Stimulated activated CD4-positive, alpha-beta T cell treated with anti-CD3 and anti-CD28 coated beads, TNF-alpha, amount 100 ng/mL, for 1 hour (primary cell): ENCODE data around the gene C14orf93.
"Not testable (repeated sequence)": the region's sequence is repeated elsewhere in the genome, so short reads cannot be mapped to it uniquely, and the experiment has no call there.

Source experiments
- DNase-seq, 3 donors: peaks; one replicate each; pipeline ENCODE4 v3.0.0-alpha.2; 2020; ENCODE audit warnings: low read depth in 3 of 3, low spot score in 1 of 3

C14orf93 gene

DNA sequence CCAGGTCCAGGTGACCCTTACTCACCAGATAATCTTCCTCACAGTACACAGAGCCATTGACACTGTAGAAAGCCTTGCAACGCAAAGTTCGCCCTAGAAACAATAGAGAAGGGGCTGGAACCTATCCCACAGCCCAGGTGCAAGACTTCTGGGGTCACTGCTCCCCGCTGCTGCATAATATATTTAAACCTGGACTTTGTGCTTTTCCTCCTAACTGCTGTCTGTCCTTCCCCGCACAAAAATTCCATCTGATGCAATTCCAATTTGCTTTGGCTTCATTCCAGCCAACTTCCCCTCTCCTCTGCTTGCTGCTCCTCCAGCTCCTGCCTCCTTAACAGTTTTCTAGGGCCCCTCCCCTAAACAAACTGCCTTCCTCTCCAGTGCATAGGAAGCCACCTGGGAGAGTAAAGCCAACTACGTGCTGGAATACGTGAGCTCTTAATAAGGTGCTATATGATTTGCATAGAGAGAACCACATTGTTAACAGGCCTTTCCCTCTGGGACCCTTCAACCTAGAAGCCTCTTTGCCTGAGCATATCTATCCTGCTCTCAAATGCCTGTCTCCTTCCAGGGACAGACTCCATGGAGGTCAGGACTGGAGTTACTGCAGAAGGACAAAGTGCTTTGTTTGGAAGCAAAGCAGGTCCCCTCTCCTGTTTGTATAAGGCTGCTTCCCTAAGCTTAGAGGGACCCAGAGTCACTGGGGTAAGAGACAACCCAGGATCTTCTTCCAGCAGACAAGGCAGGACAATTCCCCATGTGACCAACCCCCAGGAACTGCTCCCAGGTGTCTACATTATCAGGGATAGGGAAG lies 33.1 kb downstream of the C14orf93 start:
- DNase-seq = no peak

DNA sequence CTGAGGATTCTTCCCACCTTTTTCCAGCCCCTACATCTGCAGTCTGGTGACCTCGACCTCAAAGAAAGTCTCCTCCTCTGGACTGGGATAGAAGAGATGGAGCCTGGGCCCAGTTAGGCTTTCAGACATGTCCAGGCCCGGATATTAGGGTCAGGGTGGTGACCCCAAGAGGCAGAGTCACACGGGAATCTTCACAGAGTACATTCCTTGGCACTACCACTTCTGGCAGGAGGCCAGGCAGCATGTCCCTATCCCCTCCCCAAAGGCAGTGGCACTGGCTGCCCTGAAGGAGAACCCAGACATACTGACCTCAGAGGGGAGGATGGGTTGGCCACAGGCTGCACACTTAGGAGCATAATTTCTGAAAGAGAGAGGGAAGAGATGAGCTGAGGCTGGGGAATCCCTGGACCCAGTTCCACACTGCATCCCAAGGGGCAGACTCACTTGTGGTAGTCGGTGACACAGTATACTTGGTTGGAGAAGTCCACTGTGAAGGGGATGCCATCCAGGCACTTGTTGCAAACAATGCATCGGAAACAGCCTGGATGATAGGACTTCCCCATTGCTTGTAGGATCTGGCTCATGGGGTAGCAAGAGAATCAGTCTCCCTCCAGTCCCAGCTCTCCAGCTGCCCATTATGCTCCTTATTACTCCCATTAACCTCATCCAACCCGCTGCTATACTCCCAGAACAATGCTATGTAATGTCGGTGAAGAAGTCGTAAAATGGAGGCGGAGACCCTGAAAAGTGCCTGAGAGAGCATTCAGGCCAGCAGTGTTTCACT lies 35.2 kb downstream of the C14orf93 start:
- DNase-seq = no peak

DNA sequence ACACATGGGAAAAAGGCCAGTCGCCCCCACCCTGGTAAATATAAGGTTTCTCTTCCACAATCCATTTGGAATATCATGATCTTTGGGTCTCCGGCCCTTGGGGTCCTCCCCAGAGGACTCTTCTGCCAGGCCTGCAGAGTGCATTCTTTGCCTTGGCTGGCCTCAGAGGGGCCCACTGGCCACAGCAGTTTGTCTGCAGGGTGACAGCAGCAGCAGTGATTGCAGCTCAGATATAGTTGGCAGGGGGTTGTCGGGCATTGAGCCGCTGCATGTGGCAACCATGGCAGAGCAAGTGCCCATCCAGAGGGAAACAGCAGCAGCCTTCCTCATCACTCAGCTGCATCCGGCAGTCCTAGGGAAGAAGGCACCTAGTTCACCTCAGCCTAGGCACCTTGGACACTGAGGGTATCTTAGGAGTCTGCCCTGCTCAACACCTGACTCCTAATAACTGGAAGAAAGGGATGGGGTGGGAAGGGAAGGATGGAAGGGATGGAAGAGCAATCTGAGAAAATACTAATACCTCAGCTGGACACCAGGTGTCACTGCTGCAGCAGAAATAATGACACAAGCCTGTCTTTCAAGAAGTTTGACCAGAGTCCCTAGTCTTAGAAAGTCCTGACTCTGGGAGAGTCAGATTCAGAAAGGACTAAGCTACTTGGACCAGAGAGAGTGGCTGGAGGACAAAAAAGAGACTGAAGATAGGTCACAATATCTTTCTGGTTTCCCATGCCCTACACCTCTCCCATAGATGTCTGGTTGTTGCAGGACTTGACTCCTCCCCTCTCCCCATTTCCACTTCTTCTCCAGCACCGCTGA lies 36.5 kb downstream of the C14orf93 start:
- DNase-seq = no peak

DNA sequence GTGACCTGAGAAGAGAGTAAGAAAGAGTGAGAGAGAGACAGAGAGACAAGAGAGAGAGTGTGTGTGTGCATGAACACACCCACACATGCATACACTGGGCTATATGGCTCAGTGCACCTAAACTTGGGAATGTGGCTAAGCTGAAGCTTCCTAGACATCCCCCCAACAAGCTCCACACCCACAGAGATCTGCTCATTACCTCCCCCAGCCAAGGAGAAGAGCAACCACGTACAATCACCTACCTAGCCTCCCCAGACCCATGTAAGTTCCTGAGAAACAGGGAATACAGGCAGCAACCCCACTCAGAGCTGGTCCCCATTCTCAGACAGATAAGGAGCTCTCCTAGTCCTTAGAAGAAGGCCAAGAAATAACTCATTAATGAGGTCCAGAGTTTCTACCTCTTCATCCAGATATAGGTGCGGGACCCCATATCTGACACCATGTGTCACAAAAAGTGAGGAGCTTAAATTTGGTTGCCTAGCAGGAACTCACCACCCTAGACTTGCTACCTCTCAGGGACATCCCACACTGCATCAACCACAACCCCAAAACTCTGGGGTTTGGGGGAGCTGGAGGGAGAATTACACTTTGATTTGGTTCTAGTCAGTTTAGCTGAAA lies 37.5 kb downstream of the C14orf93 start:
- no peak for DNase-seq

DNA sequence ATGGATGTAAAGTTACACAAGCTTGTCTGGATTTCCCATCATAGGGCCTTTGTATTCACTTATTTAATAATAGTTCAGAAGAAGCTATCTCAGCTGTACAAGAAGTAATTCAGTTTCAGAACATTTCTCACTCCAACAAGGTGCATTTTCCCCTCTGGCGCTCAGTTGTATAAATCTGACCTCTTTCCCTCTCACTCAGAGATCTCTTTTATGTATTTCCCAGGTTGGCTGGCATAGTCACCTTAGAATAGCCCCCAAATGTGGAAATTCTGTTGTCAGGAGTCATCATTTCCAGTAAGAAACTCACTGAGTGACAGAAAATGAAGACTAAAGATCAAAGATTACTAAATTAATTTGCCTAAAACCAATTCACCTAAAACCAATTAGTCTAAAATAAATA lies 38.8 kb downstream of the C14orf93 start:
- no peak for DNase-seq

DNA sequence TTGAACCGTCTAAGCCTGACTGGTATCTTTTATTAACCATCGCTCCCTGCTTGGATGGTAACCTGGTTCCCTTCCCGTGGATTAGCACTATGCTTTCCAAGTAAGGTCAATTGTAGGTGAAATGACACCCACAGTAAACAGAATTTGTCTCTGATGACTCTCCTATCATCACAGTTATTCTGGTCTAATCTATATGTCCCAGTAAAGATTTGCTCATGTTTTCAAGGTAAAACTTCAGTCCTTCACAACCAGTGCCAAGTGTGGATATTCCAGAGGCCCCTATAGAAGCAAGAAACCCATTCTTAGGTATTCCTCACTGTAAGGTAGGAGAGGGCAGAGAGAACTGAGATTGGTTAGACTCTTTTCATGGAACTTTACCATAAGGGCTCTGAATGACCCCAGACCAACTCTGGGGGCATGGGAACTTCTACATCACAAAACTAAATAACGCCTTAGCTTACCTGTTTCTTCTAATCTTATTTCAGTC lies 43.1 kb downstream of the C14orf93 start:
- DNase-seq = no peak

DNA sequence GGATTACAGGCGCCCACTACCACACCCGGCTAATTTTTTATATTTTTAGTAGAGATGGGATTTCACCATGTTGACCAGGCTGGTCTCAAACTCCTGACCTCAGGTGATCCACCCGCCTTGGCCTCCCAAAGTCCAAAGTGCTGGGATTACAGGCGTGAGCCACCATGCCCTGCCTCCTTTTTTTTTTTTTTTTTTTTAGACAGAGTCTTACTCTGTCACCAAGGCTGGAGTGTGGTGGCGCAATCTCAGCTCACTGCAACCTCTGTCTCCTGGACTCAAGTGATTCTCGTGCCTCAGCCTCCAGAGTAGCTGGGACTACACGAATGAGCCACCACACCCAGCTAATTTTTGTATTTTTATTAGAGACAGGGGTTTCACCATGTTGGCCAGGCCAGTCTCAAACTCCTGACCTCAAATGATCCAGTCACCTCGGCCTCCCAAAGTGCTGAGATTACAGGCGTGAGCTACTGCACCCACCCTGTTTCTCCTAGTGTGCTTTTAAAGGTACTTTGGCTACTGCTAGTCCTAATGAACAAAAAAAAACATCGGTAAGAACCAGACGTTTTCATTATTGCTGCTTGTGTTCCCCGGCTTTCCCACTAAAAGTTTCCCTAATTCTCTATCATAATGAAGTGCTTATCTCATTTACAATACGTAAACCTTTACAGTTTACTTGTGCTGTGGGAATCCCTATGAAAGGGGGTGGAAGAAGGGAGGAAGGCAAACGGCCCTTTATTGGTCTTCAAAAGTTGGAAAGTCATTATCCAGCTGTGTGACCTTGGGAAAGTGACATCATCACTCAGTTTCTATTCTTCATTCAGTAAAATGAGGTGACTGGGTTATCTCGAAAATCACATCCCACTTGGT lies 43.8 kb downstream of the C14orf93 start:
- not testable (repeated sequence) for DNase-seq

DNA sequence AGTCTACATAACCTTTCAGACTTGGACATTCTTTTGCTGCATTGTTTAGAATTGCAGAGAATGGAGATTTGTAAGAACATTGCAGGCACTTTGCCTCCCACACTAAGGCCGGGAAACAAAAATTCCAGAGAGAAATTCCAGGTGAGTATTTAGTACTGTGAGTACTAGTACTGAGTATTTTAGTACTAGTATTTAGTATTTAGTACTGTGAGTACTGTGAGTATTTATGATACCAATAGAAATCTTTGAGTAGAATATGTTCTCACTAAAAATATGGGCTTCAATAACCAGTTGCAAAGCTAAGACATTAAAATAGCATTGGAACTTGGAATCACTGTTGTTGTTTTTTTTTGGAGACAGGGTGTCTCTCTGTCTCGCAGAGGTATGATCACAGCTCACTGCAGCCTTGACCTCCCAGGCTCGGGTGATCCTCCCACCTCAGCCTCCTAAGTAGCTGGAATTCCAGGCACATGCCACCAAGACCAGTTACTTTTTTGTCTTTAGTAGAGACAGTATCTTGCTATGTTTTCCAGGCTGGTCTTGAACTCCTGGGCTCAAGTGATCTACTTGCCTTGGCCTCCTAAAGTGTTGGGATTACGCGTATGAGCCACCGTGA lies 47.8 kb downstream of the C14orf93 start:
- no peak for DNase-seq

DNA sequence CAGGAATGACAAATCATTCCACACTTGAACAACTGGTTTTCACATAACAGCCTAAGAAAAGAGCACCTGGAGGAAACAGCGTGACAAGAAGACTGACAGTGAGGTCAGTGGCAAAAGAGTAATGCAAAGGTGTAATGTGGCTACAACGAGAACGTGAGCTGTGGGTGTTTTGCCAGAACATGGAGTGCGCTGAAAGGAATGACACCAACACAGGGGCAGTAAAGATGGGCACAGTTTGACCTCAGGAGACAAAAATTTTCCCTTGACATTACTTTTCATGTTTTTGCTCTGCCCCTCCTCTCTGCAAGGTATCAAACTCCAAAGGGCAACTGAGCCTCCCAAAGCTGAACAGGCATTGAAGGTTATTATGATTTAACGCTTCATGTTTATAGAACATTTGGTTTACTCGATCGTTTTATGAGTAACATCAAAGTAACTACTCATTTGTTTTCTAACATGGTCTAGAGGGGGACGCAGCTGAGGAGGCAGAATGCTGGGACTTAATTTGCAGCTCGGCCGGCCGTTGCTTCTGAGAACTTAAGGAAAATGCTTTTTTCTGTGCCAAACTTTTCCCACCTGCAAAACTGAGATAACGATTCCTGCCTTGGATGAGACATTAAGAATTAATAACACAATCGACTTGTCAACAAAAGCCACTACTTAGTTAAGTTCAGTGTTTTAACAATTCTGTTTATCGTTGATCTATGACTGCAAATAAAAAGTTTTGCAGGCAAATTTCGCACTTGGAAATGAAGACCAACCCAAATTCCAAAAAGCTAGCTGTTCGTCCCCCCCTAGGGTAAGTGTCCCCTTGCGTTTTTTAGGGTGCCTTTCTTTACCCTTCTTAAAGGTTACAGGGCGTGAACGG lies 54.0 kb downstream of the C14orf93 start:
- DNase-seq = no peak

DNA sequence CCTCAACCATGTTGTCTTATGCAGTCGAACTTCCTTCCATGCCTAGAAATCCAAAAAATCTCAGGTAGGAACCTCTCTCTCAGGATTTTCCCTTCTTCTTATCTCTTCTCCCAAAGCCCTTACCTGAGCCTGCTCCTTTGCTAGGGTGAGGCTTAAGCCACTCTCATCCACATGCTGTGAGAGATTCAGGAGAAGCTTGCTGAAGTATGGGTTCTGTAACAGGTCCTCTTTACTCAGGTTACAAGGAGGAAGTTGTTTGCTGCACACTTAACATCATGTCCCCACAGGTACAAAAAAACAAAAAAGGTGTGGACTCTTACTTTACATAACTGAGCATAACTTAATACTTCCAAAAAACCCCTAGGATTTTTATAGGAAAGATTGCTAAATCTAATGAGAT lies 57.5 kb downstream of the C14orf93 start:
- DNase-seq = no peak

DNA sequence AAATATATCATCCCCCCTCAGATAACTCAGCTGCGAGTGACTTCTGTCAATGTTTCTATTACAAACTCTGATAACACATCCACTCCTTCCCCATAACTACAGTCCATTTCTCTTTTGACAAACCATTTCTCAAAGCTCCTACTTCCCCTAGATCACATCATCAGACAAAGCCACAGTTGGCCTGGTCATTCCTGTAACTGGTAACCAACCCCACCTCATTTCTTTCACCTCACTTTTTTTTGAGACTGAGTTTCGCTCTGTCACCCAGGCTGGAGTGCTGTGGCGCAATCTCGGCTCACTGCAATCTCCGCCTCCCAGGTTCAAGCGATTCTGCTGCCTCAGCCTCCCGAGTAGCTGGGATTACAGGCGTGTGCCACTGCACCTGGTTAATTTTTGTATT lies 58.1 kb downstream of the C14orf93 start:
- DNase-seq = not testable (repeated sequence)

DNA sequence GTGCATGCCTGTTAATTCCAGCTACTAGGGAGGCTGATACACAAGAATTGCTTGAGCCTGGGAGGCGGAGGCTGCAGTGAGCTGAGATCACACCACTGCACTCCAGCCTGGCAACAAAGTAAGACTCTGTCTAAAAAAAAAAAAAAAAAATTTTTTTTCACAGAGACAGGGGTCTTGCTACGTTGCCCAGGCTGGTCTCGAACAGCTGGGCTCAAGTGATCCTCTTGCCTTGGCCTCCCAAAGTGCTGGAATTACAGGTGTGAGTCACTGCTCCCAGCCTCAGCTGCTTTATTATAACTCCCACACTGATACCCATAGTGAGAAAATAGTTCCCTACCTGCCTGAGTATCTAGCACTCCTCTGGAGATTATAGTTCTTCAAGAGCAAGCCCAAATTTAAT lies 64.3 kb downstream of the C14orf93 start:
- no peak for DNase-seq

DNA sequence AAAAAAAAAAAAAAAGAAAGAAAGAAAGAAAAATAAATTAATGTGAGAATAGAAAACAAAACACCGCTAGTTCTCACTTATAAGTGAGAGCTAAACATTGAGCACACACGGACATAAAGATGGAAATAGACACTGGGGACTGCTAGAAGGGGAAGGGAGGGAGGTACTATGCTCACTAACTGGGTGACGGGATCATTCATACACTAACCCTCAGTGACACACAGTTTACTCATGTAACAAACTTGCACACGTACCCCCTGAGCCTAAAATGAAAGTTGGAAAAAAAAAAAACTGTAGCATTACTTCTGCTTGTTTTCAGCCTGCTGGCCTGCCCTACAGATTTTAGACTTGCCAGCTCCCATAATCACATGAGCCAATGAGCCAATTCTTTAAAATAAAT lies 70.3 kb downstream of the C14orf93 start:
- no peak for DNase-seq
